Caco-2 (cell line): ENCODE results near the gene CDS1. TPM values are rescaled to one million over a fixed set of nuclear protein-coding genes. Genes with fewer than 3 reads are reported as not detected.

Experiments
- BruUV-seq: library from RNA; stranded (reverse); fragments of 400-500 nt; replicated peaks from 2 replicates; lab custom pipeline; 2021; lab: Mats Ljungman, UMichigan
- CTCF ChIA-PET: fragments of 300-600 bp; sonication (Branson Sonifier 250); formaldehyde crosslinking; loops from one replicate; lab custom pipeline; 2022; ENCODE audit warnings: antibody characterized with exemption; lab: Charles Lee
- POLR2A ChIA-PET: fragments of 300-600 bp; sonication (Branson Sonifier 250); formaldehyde crosslinking; loops from one replicate; lab custom pipeline; 2022; ENCODE audit warnings: antibody characterized with exemption; lab: Charles Lee
- DNase-seq, 2 experiments: peaks; one replicate each; pipeline versions ENCODE4 v3.0.0 to v3.0.0-alpha.2; 2020 to 2022
- H3K27me3 ChIP-seq: replicated peaks from 2 replicates; pipeline ENCODE4 v1.6.0; 2011; ENCODE audit warnings: low read length; ENCODE audit not compliant: control insufficient read depth, insufficient read depth
- H3K36me3 ChIP-seq: 2 replicates; pipeline ENCODE4 v1.5.1; 2011; ENCODE audit warnings: low read length; ENCODE audit not compliant: control insufficient read depth, insufficient read depth
- H3K4me1 ChIP-seq: fragments of 250-450 bp; sonication (Bioruptor Pico); 2 replicates; pipeline ENCODE4 v1.5.1; 2020; ENCODE audit warnings: mild to moderate bottlenecking
- H3K4me3 ChIP-seq: 2 replicates; pipeline ENCODE4 v1.5.1; 2011; ENCODE audit warnings: low read depth, mild to moderate bottlenecking, control low read depth, low read length
- H3K9me3 ChIP-seq: fragments of 250-450 bp; sonication (Bioruptor Pico); 2 replicates; pipeline ENCODE4 v1.5.1; 2020; ENCODE audit warnings: mild to moderate bottlenecking, moderate library complexity
- H3K27ac Mint-ChIP-seq: one replicate; pipeline ENCODE4 v1.8.0; 2022; ENCODE audit warnings: mixed read lengths; ENCODE audit not compliant: unreplicated experiment
- H3K27me3 Mint-ChIP-seq: one replicate; pipeline ENCODE4 v1.8.0; 2022; ENCODE audit warnings: mixed read lengths; ENCODE audit not compliant: insufficient read depth, unreplicated experiment
- H3K36me3 Mint-ChIP-seq: one replicate; pipeline ENCODE4 v1.8.0; 2022; ENCODE audit warnings: mild to moderate bottlenecking, mixed read lengths; ENCODE audit not compliant: insufficient read depth, unreplicated experiment
- H3K4me1 Mint-ChIP-seq: one replicate; pipeline ENCODE4 v1.8.0; 2022; ENCODE audit warnings: low read depth, mixed read lengths; ENCODE audit not compliant: unreplicated experiment
- H3K4me3 Mint-ChIP-seq: one replicate; pipeline ENCODE4 v1.8.0; 2022; ENCODE audit warnings: mild to moderate bottlenecking, moderate library complexity, mixed read lengths; ENCODE audit not compliant: unreplicated experiment
- H3K9me3 Mint-ChIP-seq: one replicate; pipeline ENCODE4 v1.8.0; 2022; ENCODE audit warnings: mixed read lengths; ENCODE audit not compliant: unreplicated experiment
- CTCF ChIP-seq, 2 experiments: fragments of 200-600 bp in 1 of 2; IDR thresholded peaks; 1 replicate in 1 of 2; 2 replicates in 1 of 2; pipeline versions ENCODE4 v1.5.1 to v1.8.0; 2011 to 2022; ENCODE audit warnings: antibody characterized with exemption in 1 of 2, control low read depth in 1 of 2, inconsistent platforms in 1 of 2, low read depth in 1 of 2, low read length in 1 of 2, mild to moderate bottlenecking in 1 of 2, moderate library complexity in 1 of 2; ENCODE audit not compliant: insufficient read depth in 1 of 2, severe bottlenecking in 1 of 2, unreplicated experiment in 1 of 2
- intact Hi-C: fragments of 100-400 bp; cut with micrococcal nuclease; formaldehyde crosslinking; loops from one replicate; pipeline ENCODE4 v1.10.0; 2022; ENCODE audit not compliant: unreplicated experiment
- total RNA-seq: library from RNA; stranded (reverse); gene quantifications from 2 replicates; pipeline ENCODE4 v1.2.3, GENCODE V29; 2022

Gene CDS1
- total RNA-seq, 1 experiment from 2014 or later = 18.1 TPM

- Histone ChIP-seq H3K36me3 (no peaks in the 10 kb centered on the region), H3K27me3 (no peaks in the 10 kb centered on the region), H3K4me3 (no peak overlapping the region), H3K9me3 (no peaks in the 10 kb centered on the region), H3K4me1 (no peaks in the 10 kb centered on the region)
- Mint-ChIP-seq H3K4me1 (no peaks in the 10 kb centered on the region), H3K4me3 (no peak overlapping the region), H3K9me3 (no peaks in the 10 kb centered on the region), H3K36me3 (peaks cover 7% of the 10 kb centered on the region), H3K27ac (no peak overlapping the region), H3K27me3 (no peaks in the 10 kb centered on the region)
- BruUV-seq = no TSS peak
- intact Hi-C loops = no loop called here
- POLR2A ChIA-PET = no interaction called here
- CTCF ChIA-PET = no interaction called here
- no peak for TF ChIP-seq CTCF (IDR thresholded peaks at IDR 0.05; ENCODE audit: insufficient read depth in 1 of 2, low read depth in 1 of 2, low read length in 1 of 2, severe bottlenecking in 1 of 2, unreplicated experiment in 1 of 2)
- DNase-seq = no peak
These were observed 49.2 kb downstream of the CDS1 start for GRCh38 chr4:84632092-84632491.

DNA sequence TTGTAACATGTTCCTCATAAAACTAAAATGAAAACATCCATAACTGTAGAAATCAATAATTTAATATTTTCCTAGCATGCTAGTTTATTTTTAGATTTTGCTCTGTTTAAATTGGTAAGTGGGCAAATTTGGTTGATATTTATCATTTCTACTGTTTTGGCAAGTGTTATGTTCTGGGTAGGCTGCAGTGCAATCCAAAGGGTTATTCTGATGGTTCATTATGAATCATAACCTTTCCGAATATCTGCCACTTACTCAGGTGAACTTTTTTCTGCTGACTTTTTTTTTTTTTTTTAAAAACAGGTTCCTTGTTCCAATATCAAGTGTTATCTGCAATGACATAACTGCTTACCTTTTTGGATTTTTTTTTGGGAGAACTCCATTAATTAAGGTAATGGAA lies 52.0 kb downstream of the CDS1 start:
- Mint-ChIP-seq H3K4me3 (no peak overlapping the region), H3K27me3 (no peaks in the 10 kb centered on the region), H3K4me1 (no peaks in the 10 kb centered on the region), H3K27ac (no peak overlapping the region), H3K9me3 (no peaks in the 10 kb centered on the region), H3K36me3 (peaks cover 7% of the 10 kb centered on the region)
- BruUV-seq = no TSS peak
- Histone ChIP-seq H3K9me3 (no peaks in the 10 kb centered on the region), H3K4me1 (no peaks in the 10 kb centered on the region), H3K4me3 (no peak overlapping the region), H3K36me3 (no peaks in the 10 kb centered on the region), H3K27me3 (no peaks in the 10 kb centered on the region)
- DNase-seq = no peak
- ChIA-PET POLR2A (no interaction called here), CTCF (no interaction called here)
- TF ChIP-seq CTCF (IDR thresholded peaks at IDR 0.05; ENCODE audit: insufficient read depth in 1 of 2, low read depth in 1 of 2, low read length in 1 of 2, severe bottlenecking in 1 of 2, unreplicated experiment in 1 of 2) = no peak
- intact Hi-C loops = no loop called here

- Histone ChIP-seq H3K4me1 (no peaks in the 10 kb centered on the region), H3K9me3 (no peaks in the 10 kb centered on the region), H3K4me3 (no peak overlapping the region), H3K36me3 (no peaks in the 10 kb centered on the region), H3K27me3 (no peaks in the 10 kb centered on the region)
- H3K36me3 Mint-ChIP-seq = peaks cover 7% of the 10 kb centered on the region
- no peak overlapping the region for H3K27ac Mint-ChIP-seq
- no TSS peak for BruUV-seq
- CTCF ChIA-PET = no interaction called here
- H3K4me1 Mint-ChIP-seq = no peaks in the 10 kb centered on the region
- no peak for DNase-seq
- intact Hi-C loops = no loop called here
- H3K27me3 Mint-ChIP-seq = no peaks in the 10 kb centered on the region
- POLR2A ChIA-PET = interaction anchor here (0.6 kb wide), 1 partner anchor 1627 kb away, joined by 19 read pairs; the partner anchor contains the start of gene LIN54
- no peak overlapping the region for H3K4me3 Mint-ChIP-seq
- TF ChIP-seq CTCF (IDR thresholded peaks at IDR 0.05; ENCODE audit: insufficient read depth in 1 of 2, low read depth in 1 of 2, low read length in 1 of 2, severe bottlenecking in 1 of 2, unreplicated experiment in 1 of 2) = no peak
- H3K9me3 Mint-ChIP-seq = no peaks in the 10 kb centered on the region
These were observed 55.2 kb downstream of the CDS1 start for GRCh38 chr4:84638092-84638491.
